Nephron (organoid): ENCODE results near the gene MYO1G.

Experiments used
- H3K27ac Mint-ChIP-seq, 3 experiments: 2 replicates each; pipeline ENCODE4 v1.8.0; 2020; ENCODE audit warnings: mixed read lengths in 3 of 3, mild to moderate bottlenecking in 2 of 3, moderate library complexity in 1 of 3
- H3K27me3 Mint-ChIP-seq: 2 replicates; pipeline ENCODE4 v1.8.0; 2021; ENCODE audit warnings: low read depth, mild to moderate bottlenecking, moderate library complexity, mixed read lengths
- H3K36me3 Mint-ChIP-seq: 2 replicates; pipeline ENCODE4 v1.8.0; 2020; ENCODE audit warnings: low read depth, mixed read lengths
- H3K4me1 Mint-ChIP-seq: 2 replicates; pipeline ENCODE4 v1.8.0; 2020; ENCODE audit warnings: mixed read lengths
- H3K4me3 Mint-ChIP-seq, 3 experiments: 2 replicates each; pipeline ENCODE4 v1.8.0; 2020; ENCODE audit warnings: mild to moderate bottlenecking in 3 of 3, mixed read lengths in 3 of 3, moderate library complexity in 2 of 3
- H3K9me3 Mint-ChIP-seq: 2 replicates; pipeline ENCODE4 v1.8.0; 2020; ENCODE audit warnings: mixed read lengths
- CTCF ChIP-seq, 3 experiments: fragments of 200-600 bp; sonication (generic); IDR thresholded peaks; one replicate each; pipeline ENCODE4 v1.5.0; 2021; ENCODE audit warnings: antibody characterized with exemption in 3 of 3; ENCODE audit not compliant: unreplicated experiment in 3 of 3

Gene MYO1G

GRCh38 chr7:44985033-44985695 lies 6.3 kb upstream of the MYO1G start:
- peak overlapping the region; percentile 95 to 97 (median 96) for H3K4me3 Mint-ChIP-seq

GRCh38 chr7:44984478-44984758 lies 5.6 kb upstream of the MYO1G start:
- no peak for TF ChIP-seq CTCF (IDR thresholded peaks at IDR 0.05; ENCODE audit: unreplicated experiment in 3 of 3)
- Mint-ChIP-seq H3K36me3 (peaks cover 40% of the 10 kb centered on the region), H3K27ac (peak overlapping the region in 2 of 3 experiments; percentile 82 to 98), H3K27me3 (no peaks in the 10 kb centered on the region), H3K4me1 (peaks cover 41% of the 10 kb centered on the region), H3K4me3 (peak overlapping the region; percentile 95 to 97 (median 96)), H3K9me3 (no peaks in the 10 kb centered on the region)

More at GRCh38 chr7:44985033-44985695, 6.3 kb upstream of the MYO1G start:
- Mint-ChIP-seq H3K27ac (peak overlapping the region; percentile 98 to 99 (median 99)), H3K4me1 (peaks cover 42% of the 10 kb centered on the region), H3K36me3 (peaks cover 40% of the 10 kb centered on the region), H3K27me3 (no peaks in the 10 kb centered on the region), H3K9me3 (no peaks in the 10 kb centered on the region)
- no peak for TF ChIP-seq CTCF (IDR thresholded peaks at IDR 0.05; ENCODE audit: unreplicated experiment in 3 of 3)

GRCh38 chr7:44983742-44984477 lies 5.1 kb upstream of the MYO1G start:
- H3K4me3 Mint-ChIP-seq: peak overlapping the region; percentile 95 to 97 (median 96)
- H3K27me3 Mint-ChIP-seq: no peaks in the 10 kb centered on the region
- TF ChIP-seq CTCF (IDR thresholded peaks at IDR 0.05; ENCODE audit: unreplicated experiment in 3 of 3): no peak
- peaks cover 36% of the 10 kb centered on the region for H3K4me1 Mint-ChIP-seq
- peak overlapping the region in 2 of 3 experiments; percentile 82 to 98 for H3K27ac Mint-ChIP-seq
- no peaks in the 10 kb centered on the region for H3K9me3 Mint-ChIP-seq
- H3K36me3 Mint-ChIP-seq: peaks cover 43% of the 10 kb centered on the region

- Mint-ChIP-seq H3K4me1 (peaks cover 35% of the 10 kb centered on the region), H3K36me3 (peaks cover 43% of the 10 kb centered on the region)
These were observed 4.2 kb upstream of the MYO1G start for GRCh38 chr7:44982970-44983369.

GRCh38 chr7:44982535-44982923 lies 3.7 kb upstream of the MYO1G start:
- Mint-ChIP-seq H3K9me3 (no peaks in the 10 kb centered on the region), H3K4me3 (peak overlapping the region in 1 of 3 experiments; percentile 53)
- TF ChIP-seq CTCF (IDR thresholded peaks at IDR 0.05; ENCODE audit: unreplicated experiment in 3 of 3): no peak

More at GRCh38 chr7:44982970-44983369, 4.2 kb upstream of the MYO1G start:
- peak overlapping the region in 1 of 3 experiments; percentile 67 for H3K4me3 Mint-ChIP-seq
- H3K27me3 Mint-ChIP-seq: no peaks in the 10 kb centered on the region
- H3K27ac Mint-ChIP-seq: no peak overlapping the region
- TF ChIP-seq CTCF (IDR thresholded peaks at IDR 0.05; ENCODE audit: unreplicated experiment in 3 of 3): no peak
- H3K9me3 Mint-ChIP-seq: no peaks in the 10 kb centered on the region

More at GRCh38 chr7:44982535-44982923, 3.7 kb upstream of the MYO1G start:
- peaks cover 43% of the 10 kb centered on the region for H3K36me3 Mint-ChIP-seq
- no peaks in the 10 kb centered on the region for H3K27me3 Mint-ChIP-seq
- peaks cover 31% of the 10 kb centered on the region for H3K4me1 Mint-ChIP-seq
- no peak overlapping the region for H3K27ac Mint-ChIP-seq
